DMS153 treated with DMSO at 0.1 percent for 48 hours (cell line): ENCODE measurements around the gene TMX4.
"Not testable (repeated sequence)": the region's sequence is repeated elsewhere in the genome, so short reads cannot be mapped to it uniquely, and the experiment has no call there.

Experiments used
- DNase-seq: peaks from one replicate; lab custom pipeline; 2025; ENCODE audit not compliant: unreplicated experiment; lab: John Stamatoyannopoulos, UW

Gene TMX4, protein sequence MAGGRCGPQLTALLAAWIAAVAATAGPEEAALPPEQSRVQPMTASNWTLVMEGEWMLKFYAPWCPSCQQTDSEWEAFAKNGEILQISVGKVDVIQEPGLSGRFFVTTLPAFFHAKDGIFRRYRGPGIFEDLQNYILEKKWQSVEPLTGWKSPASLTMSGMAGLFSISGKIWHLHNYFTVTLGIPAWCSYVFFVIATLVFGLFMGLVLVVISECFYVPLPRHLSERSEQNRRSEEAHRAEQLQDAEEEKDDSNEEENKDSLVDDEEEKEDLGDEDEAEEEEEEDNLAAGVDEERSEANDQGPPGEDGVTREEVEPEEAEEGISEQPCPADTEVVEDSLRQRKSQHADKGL

GRCh38 chr20:8019246-8019997 lies at the start of gene TMX4:
Gene TMX4 (minus strand): TSS chr20:8019761. CDS start chr20:8019613, 148 bp downstream.
- peak; percentile 95 for DNase-seq

- no peak for DNase-seq
Observed at GRCh38 chr20:8067082-8067481, 47.5 kb upstream of the TMX4 start.

DNA sequence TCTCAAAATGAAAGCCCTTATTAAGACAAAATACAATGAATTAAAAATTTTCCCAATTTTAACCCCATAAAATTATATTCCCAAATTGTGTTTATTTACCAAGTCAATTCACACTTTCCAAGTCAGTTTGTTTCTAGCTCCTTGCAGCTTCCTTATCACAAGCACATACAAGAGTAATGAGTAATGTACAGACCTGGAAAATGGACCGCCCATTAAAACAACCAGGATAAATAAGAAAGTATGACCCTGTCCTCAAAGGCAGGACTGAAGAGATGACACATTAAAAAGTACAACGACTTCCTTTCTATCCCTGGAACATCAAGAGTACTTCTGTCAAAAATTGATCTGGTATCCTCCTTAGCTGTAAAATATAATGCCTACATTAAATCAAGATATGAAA lies 47.1 kb upstream of the TMX4 start:
- DNase-seq, result no peak

GRCh38 chr20:8065691-8066090 lies 46.1 kb upstream of the TMX4 start:
- no peak for DNase-seq

DNA sequence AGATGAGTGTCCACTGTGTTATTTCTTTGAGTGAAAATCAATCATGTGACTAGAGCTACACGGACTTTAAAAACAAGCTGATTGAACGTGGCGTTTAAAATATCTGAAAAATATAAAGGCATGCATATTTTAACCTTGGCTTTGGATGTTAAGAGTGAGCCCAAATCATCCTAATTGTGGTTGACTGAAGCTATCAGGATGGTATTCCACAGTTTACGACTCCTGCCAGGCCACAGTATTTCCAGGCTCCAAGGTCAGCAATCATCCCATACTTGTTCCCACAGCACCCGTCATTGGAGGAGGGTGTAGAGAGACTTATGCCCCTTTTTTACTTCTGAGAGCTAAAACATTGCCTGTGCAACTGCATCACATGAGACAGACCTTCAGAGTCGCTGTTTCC lies 43.2 kb upstream of the TMX4 start:
- DNase-seq, result no peak

- DNase-seq, result no peak
Observed at GRCh38 chr20:8061861-8062518, 42.4 kb upstream of the TMX4 start.

GRCh38 chr20:8060977-8061376 lies 41.4 kb upstream of the TMX4 start:
- DNase-seq, result no peak

DNA sequence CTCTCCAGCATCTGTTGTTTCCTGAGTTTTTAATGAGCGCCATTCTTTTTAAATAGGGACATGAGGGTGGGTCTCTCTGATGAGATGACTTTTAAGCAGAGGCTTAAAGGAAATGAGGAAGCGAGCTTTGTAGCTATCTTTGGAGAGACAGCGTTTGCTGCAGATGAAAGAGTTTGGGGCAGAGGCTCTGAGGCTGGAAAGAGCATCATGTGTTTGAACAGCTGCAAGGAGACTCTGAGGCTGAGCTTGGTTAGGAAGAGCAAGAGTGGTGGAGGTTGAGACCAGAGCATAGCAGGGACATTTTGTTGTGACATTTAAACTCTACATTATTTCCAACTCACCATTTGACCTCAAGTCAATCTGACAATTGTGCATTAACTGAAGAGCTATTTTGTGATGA lies 38.3 kb upstream of the TMX4 start:
- DNase-seq, result no peak

GRCh38 chr20:8055096-8055495 lies 35.5 kb upstream of the TMX4 start:
- no peak for DNase-seq

- no peak for DNase-seq
Observed at GRCh38 chr20:8050157-8050837, 30.7 kb upstream of the TMX4 start.

- DNase-seq, result no peak
Observed at GRCh38 chr20:8049310-8049709, 29.7 kb upstream of the TMX4 start.

GRCh38 chr20:8045946-8046345 lies 26.4 kb upstream of the TMX4 start:
- no peak for DNase-seq

DNA sequence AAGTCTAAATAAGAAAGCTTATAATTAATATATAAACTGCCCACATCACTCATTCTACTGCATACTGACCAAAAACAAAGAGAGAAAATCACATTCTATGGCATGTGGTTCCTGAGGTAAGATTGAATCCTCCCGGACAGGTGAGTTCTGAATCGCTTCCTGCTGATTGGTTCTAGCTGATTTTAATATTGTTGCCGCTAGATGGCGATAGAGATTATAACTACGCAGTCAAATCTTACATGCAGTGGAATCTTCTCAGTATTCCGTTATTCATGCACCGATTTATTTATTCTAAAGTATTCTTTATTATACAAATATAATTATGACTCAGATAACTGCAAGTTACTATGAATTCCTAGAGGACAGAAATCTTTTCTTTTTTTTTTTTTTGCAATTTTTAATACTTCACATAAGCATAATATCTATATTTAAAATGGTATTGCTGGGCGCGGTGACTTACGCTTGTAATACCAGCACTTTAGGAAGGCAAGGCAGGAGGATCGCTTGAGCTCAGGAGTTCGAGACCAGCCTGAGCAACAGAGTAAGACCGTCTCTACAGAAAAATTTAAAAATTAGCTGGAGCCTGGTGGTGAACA lies 24.2 kb upstream of the TMX4 start:
- DNase-seq, result peak; percentile 78

GRCh38 chr20:8039042-8039441 lies 19.5 kb upstream of the TMX4 start:
- no peak for DNase-seq

- no peak for DNase-seq
Observed at GRCh38 chr20:8036771-8037170, 17.2 kb upstream of the TMX4 start.

GRCh38 chr20:8033151-8033841 lies 13.7 kb upstream of the TMX4 start:
- no peak for DNase-seq

DNA sequence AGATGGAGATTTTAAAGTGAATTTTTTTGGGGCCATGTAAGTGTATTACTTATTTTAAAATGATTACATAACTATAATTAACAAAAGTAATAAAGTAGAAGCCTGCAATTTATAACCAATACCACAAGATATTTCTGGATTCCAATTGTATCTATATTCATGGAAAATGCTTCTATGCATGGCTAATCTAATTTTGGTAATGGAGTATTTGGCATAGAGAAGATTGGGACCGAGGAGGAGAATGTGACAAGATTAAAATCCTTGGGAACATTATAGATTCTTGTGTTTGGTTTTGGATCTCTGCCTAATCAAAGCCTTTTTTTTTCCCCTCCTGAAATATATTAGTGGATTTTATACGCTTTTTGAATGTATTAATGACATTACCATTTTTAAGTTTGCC lies 12.9 kb upstream of the TMX4 start:
- DNase-seq, result no peak

GRCh38 chr20:8031539-8031938 lies 12.0 kb upstream of the TMX4 start:
- not testable (repeated sequence) for DNase-seq

- DNase-seq, result no peak
Observed at GRCh38 chr20:8021541-8022269, 2.1 kb upstream of the TMX4 start.
